SU-DHL-6 (cell line): ENCODE measurements around the gene SEC14L5.

Source experiments
- H2AFZ ChIP-seq: fragments of 200-600 bp; sonication (generic); 2 replicates; pipeline ENCODE4 v1.6.1; 2014; ENCODE audit warnings: low read depth, mild to moderate bottlenecking, moderate library complexity, mixed read lengths, antibody characterized with exemption, low read length; ENCODE audit not compliant: severe bottlenecking
- H3F3A ChIP-seq: fragments of 200-600 bp; shearing (Covaris generic); 2 replicates; pipeline ENCODE4 v1.6.0; 2016; ENCODE audit warnings: antibody characterized with exemption, mild to moderate bottlenecking; ENCODE audit not compliant: insufficient read depth
- H3K27ac ChIP-seq: fragments of 200-600 bp; sonication (generic); 2 replicates; pipeline ENCODE4 v1.5.1; 2016; ENCODE audit warnings: low read depth, mild to moderate bottlenecking, low read length, moderate library complexity, mixed read lengths
- H3K27me3 ChIP-seq: fragments of 200-600 bp; sonication (generic), shearing (Covaris generic); 2 replicates; pipeline ENCODE4 v1.6.0; 2014; ENCODE audit warnings: mild to moderate bottlenecking, low read length
- H3K36me3 ChIP-seq: fragments of 200-600 bp; sonication (generic); 2 replicates; pipeline ENCODE4 v1.6.1; 2014; ENCODE audit warnings: mild to moderate bottlenecking, low read length, mixed read lengths
- H3K4me2 ChIP-seq: fragments of 300-600, 200-600 bp; shearing (Covaris generic), sonication (generic); 2 replicates; pipeline ENCODE4 v1.6.0; 2014; ENCODE audit warnings: low read length, low read depth, mild to moderate bottlenecking; ENCODE audit not compliant: poor library complexity, severe bottlenecking
- H3K4me3 ChIP-seq: fragments of 200-600 bp; sonication (generic); 2 replicates; pipeline ENCODE4 v1.5.1; 2014; ENCODE audit warnings: antibody characterized with exemption, low read length, mild to moderate bottlenecking, mixed read lengths; ENCODE audit not compliant: insufficient read depth, poor library complexity, severe bottlenecking
- H3K79me2 ChIP-seq: fragments of 200-600 bp; sonication (generic); 2 replicates; pipeline ENCODE4 v1.6.1; 2014; ENCODE audit warnings: mild to moderate bottlenecking, low read length, moderate library complexity; ENCODE audit not compliant: insufficient read depth
- H3K9ac ChIP-seq: fragments of 200-600 bp; sonication (generic); 2 replicates; pipeline ENCODE4 v1.7.0; 2014; ENCODE audit warnings: mild to moderate bottlenecking, low read length
- H3K9me2 ChIP-seq: fragments of 200-600 bp; sonication (generic); replicated peaks from 2 replicates; pipeline ENCODE4 v1.6.1; 2014; ENCODE audit warnings: low read length; ENCODE audit not compliant: insufficient read depth
- H3K9me3 ChIP-seq: fragments of 200-600 bp; sonication (generic); 2 replicates; pipeline ENCODE4 v1.6.1; 2014; ENCODE audit warnings: low read length, mixed read lengths; ENCODE audit not compliant: insufficient read depth
- H4K20me1 ChIP-seq: fragments of 200-600 bp; sonication (generic); 2 replicates; pipeline ENCODE4 v1.6.1; 2014; ENCODE audit warnings: low read depth, mild to moderate bottlenecking, antibody characterized with exemption, low read length, moderate library complexity, mixed read lengths
- CTCF ChIP-seq: fragments of 200-600 bp; sonication (generic); IDR thresholded peaks from one replicate; pipeline ENCODE4 v1.5.1; 2017; ENCODE audit warnings: antibody characterized with exemption, mild to moderate bottlenecking, low read length, moderate library complexity; ENCODE audit not compliant: insufficient read depth, poor library complexity, severe bottlenecking
- EZH2phosphoT487 ChIP-seq: fragments of 200-600 bp; sonication (generic), shearing (Covaris generic); conservative IDR thresholded peaks from 2 replicates; pipeline ENCODE4 v1.6.1; 2018; ENCODE audit warnings: mild to moderate bottlenecking, antibody characterized with exemption, low read length, moderate library complexity, mixed read lengths

Gene SEC14L5

GRCh38 chr16:5001986-5002385, 43.9 kb downstream of the SEC14L5 start:
- H3K36me3 ChIP-seq: no peaks in the 10 kb centered on the region
- no peak for TF ChIP-seq CTCF
- no peak for TF ChIP-seq EZH2phosphoT487
- no peak overlapping the region for H3K27ac ChIP-seq
- H3K4me2 ChIP-seq: no peak overlapping the region
- no peaks in the 10 kb centered on the region for H3K27me3 ChIP-seq
- no peaks in the 10 kb centered on the region for H3K9me2 ChIP-seq
- H3K9me3 ChIP-seq: no peaks in the 10 kb centered on the region
- no peaks in the 10 kb centered on the region for H3F3A ChIP-seq
- H3K79me2 ChIP-seq: no peaks in the 10 kb centered on the region
- H3K9ac ChIP-seq: no peak overlapping the region
- no peak overlapping the region for H2AFZ ChIP-seq
- H4K20me1 ChIP-seq: no peaks in the 10 kb centered on the region
- H3K4me3 ChIP-seq: no peak overlapping the region

DNA sequence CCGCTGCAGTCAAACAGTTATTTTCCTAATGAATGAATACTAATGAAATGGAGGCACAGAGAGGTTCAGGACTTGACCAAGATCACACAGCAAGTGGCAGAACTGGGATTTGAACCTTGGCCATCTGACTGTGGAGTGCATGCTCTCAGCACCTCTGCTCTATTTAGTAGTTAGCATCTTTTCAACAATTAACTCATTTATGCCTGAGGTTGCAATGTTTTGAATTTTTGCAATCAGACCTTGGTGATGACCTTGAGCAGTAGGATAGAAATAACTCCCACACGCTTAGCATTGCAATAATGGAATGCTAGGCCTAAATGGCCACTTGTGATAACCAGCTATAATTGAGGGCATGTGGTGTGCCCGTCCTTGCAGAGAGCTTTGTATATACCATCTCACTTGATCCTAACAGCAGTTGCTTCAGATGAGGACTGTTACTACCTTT, 44.6 kb downstream of the SEC14L5 start:
- H3K9me3 ChIP-seq: no peaks in the 10 kb centered on the region
- no peaks in the 10 kb centered on the region for H3K36me3 ChIP-seq
- no peak overlapping the region for H3K9ac ChIP-seq
- no peak overlapping the region for H2AFZ ChIP-seq
- TF ChIP-seq EZH2phosphoT487 (no peak), CTCF (no peak)
- H3K79me2 ChIP-seq: no peaks in the 10 kb centered on the region
- no peak overlapping the region for H3K27ac ChIP-seq
- no peaks in the 10 kb centered on the region for H4K20me1 ChIP-seq
- no peaks in the 10 kb centered on the region for H3K9me2 ChIP-seq
- no peaks in the 10 kb centered on the region for H3K27me3 ChIP-seq
- H3K4me3 ChIP-seq: no peak overlapping the region
- H3F3A ChIP-seq: no peaks in the 10 kb centered on the region
- H3K4me2 ChIP-seq: no peak overlapping the region

- TF ChIP-seq CTCF (no peak), EZH2phosphoT487 (no peak)
- H3K79me2 ChIP-seq: no peaks in the 10 kb centered on the region
- H3K27me3 ChIP-seq: no peaks in the 10 kb centered on the region
- no peaks in the 10 kb centered on the region for H3K36me3 ChIP-seq
- H3K9me2 ChIP-seq: no peaks in the 10 kb centered on the region
- no peak overlapping the region for H2AFZ ChIP-seq
- no peak overlapping the region for H3K4me2 ChIP-seq
- no peaks in the 10 kb centered on the region for H3K9me3 ChIP-seq
- no peaks in the 10 kb centered on the region for H3F3A ChIP-seq
- no peak overlapping the region for H3K27ac ChIP-seq
- H4K20me1 ChIP-seq: no peaks in the 10 kb centered on the region
- H3K4me3 ChIP-seq: no peak overlapping the region
- H3K9ac ChIP-seq: no peak overlapping the region
These were observed 45.1 kb downstream of the SEC14L5 start for GRCh38 chr16:5003211-5003610.
